Subcutaneous abdominal adipose tissue (tissue), 5 donors: ENCODE data around the gene CPZ.

Experiments
- H3K27ac ChIP-seq: one replicate; pipeline ENCODE4 v1.7.0; 2013; ENCODE audit warnings: low read depth, mild to moderate bottlenecking, inconsistent platforms, low read length, moderate library complexity
- H3K27me3 ChIP-seq, 5 donors: one replicate each; pipeline ENCODE4 v1.7.0; 2013; ENCODE audit warnings: low read length in 5 of 5, inconsistent platforms in 1 of 5; ENCODE audit not compliant: control insufficient read depth in 5 of 5, insufficient read depth in 4 of 5
- H3K36me3 ChIP-seq, 5 donors: one replicate each; pipeline ENCODE4 v1.7.0; 2013; ENCODE audit warnings: low read length in 5 of 5; ENCODE audit not compliant: control insufficient read depth in 5 of 5, insufficient read depth in 5 of 5
- H3K4me1 ChIP-seq, 5 donors: one replicate each; pipeline ENCODE4 v1.7.0; 2013; ENCODE audit warnings: low read length in 5 of 5, mild to moderate bottlenecking in 3 of 5, moderate library complexity in 1 of 5; ENCODE audit not compliant: control insufficient read depth in 5 of 5, insufficient read depth in 5 of 5
- H3K4me3 ChIP-seq, 5 donors: one replicate each; pipeline ENCODE4 v1.7.0; 2013; ENCODE audit warnings: low read length in 5 of 5, low read depth in 1 of 5
- H3K9ac ChIP-seq, 5 donors: one replicate each; pipeline ENCODE4 v1.7.0; 2013; ENCODE audit warnings: low read length in 5 of 5, mild to moderate bottlenecking in 4 of 5, moderate library complexity in 3 of 5
- H3K9me3 ChIP-seq, 5 donors: one replicate each; pipeline ENCODE4 v1.7.0; 2013; ENCODE audit warnings: low read length in 5 of 5; ENCODE audit not compliant: control insufficient read depth in 5 of 5
- donor health status: healthy.
- donor health status: healthy.
- donor health status: healthy.
- donor health status: healthy.
- donor health status: healthy.

CPZ gene

GRCh38 chr4:8656711-8657380 is 64.3 kb downstream of the CPZ start:
- Histone ChIP-seq H3K9me3 (peaks cover 0 to 5% (median 3%) of the 10 kb centered on the region in 5 donors), H3K27ac (no peak overlapping the region), H3K4me1 (no peaks in the 10 kb centered on the region), H3K36me3 (no peaks in the 10 kb centered on the region), H3K4me3 (no peak overlapping the region), H3K27me3 (peaks cover 0 to 11% (median 6%) of the 10 kb centered on the region in 5 donors), H3K9ac (no peak overlapping the region)

GRCh38 chr4:8657381-8658088 is 65.0 kb downstream of the CPZ start:
- no peaks in the 10 kb centered on the region for H3K4me1 ChIP-seq
- no peak overlapping the region for H3K27ac ChIP-seq
- no peak overlapping the region for H3K4me3 ChIP-seq
- H3K9ac ChIP-seq, result no peak overlapping the region
- no peaks in the 10 kb centered on the region for H3K36me3 ChIP-seq
- H3K27me3 ChIP-seq, result peaks cover 0 to 4% (median 4%) of the 10 kb centered on the region in 5 donors
- H3K9me3 ChIP-seq, result peaks cover 0 to 5% (median 3%) of the 10 kb centered on the region in 5 donors

GRCh38 chr4:8662776-8663175 is 70.2 kb downstream of the CPZ start:
- peaks cover 0 to 2% (median 0%) of the 10 kb centered on the region in 5 donors for H3K9me3 ChIP-seq
- H3K4me1 ChIP-seq, result no peaks in the 10 kb centered on the region
- no peak overlapping the region for H3K4me3 ChIP-seq
- H3K9ac ChIP-seq, result no peak overlapping the region
- H3K27ac ChIP-seq, result no peak overlapping the region
- no peaks in the 10 kb centered on the region for H3K36me3 ChIP-seq
- peaks cover 0 to 15% (median 10%) of the 10 kb centered on the region in 5 donors for H3K27me3 ChIP-seq

- Histone ChIP-seq H3K4me3 (no peak overlapping the region), H3K9me3 (peaks cover 0 to 5% (median 2%) of the 10 kb centered on the region in 5 donors), H3K4me1 (no peaks in the 10 kb centered on the region), H3K27ac (no peak overlapping the region), H3K9ac (no peak overlapping the region), H3K27me3 (peaks cover 0 to 15% (median 10%) of the 10 kb centered on the region in 5 donors), H3K36me3 (no peaks in the 10 kb centered on the region)
Measured at GRCh38 chr4:8664031-8664805, 71.7 kb downstream of the CPZ start.

- peaks cover 0 to 5% (median 2%) of the 10 kb centered on the region in 5 donors for H3K9me3 ChIP-seq
- no peaks in the 10 kb centered on the region for H3K36me3 ChIP-seq
- peaks cover 0 to 15% (median 10%) of the 10 kb centered on the region in 5 donors for H3K27me3 ChIP-seq
- H3K9ac ChIP-seq, result no peak overlapping the region
- H3K27ac ChIP-seq, result no peak overlapping the region
- H3K4me3 ChIP-seq, result no peak overlapping the region
- no peaks in the 10 kb centered on the region for H3K4me1 ChIP-seq
Measured at GRCh38 chr4:8664976-8665375, 72.4 kb downstream of the CPZ start.

GRCh38 chr4:8665406-8666360 is 73.1 kb downstream of the CPZ start:
- Histone ChIP-seq H3K4me1 (no peaks in the 10 kb centered on the region), H3K27ac (no peak overlapping the region), H3K4me3 (no peak overlapping the region), H3K9me3 (peaks cover 0 to 5% (median 2%) of the 10 kb centered on the region in 5 donors), H3K36me3 (no peaks in the 10 kb centered on the region), H3K27me3 (peaks cover 0 to 15% (median 10%) of the 10 kb centered on the region in 5 donors), H3K9ac (no peak overlapping the region)

GRCh38 chr4:8666581-8666980 is 74.0 kb downstream of the CPZ start:
- no peak overlapping the region for H3K27ac ChIP-seq
- H3K27me3 ChIP-seq, result peaks cover 0 to 18% (median 11%) of the 10 kb centered on the region in 5 donors
- no peak overlapping the region for H3K4me3 ChIP-seq
- no peak overlapping the region for H3K9ac ChIP-seq
- H3K36me3 ChIP-seq, result no peaks in the 10 kb centered on the region
- H3K4me1 ChIP-seq, result no peaks in the 10 kb centered on the region
- peaks cover 0 to 5% (median 2%) of the 10 kb centered on the region in 5 donors for H3K9me3 ChIP-seq
